GM18508 (cell line): ENCODE results near the gene SORT1.
"Not testable (repeated sequence)": the region's sequence is repeated elsewhere in the genome, so short reads cannot be mapped to it uniquely, and the experiment has no call there.

Experiments used
- ATAC-seq: cut with Tn5 transposase; IDR thresholded peaks from one replicate; pipeline ENCODE4 v1.9.1; 2021; ENCODE audit warnings: moderate number of reproducible peaks; ENCODE audit not compliant: insufficient read depth, unreplicated experiment

Gene SORT1

DNA sequence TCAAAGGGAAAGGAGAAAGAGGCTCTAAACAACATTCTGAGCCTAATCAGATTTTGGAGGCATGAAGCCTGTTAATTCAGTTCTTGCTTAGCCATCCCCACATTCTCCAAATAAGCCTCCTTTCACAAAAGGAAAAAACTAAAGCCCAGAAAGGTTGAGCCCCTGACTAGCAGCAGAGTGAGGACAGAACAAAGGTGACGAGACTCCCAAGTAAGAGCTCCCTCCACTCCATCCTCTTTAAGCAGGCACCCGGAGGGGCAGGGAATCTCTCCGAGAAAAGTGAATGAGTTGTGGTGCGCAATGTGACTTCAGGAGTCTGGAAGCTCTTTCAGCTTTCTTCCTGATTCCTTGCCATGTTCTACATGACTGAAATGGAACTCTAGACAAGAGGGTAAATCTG lies 47.5 kb downstream of the SORT1 start:
- no peak for ATAC-seq

DNA sequence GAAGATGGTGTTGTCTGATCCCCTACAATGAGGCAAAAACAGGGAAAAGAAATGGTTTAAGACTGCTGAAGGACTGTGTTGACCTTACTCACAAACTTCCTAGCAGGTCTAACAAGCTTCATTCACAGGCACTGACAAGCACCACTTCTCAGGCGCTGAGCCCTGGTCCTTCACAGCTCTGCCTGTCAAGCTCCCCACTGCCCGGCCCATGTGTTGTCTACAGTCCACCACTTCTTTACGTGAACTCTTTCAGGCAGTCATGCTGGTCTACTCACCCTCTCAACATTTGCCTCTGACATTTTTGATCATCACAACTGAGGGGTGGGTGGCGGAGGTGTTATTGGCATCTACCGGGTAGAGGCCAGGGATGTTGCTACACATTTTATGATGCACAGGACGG lies 50.2 kb downstream of the SORT1 start:
- no peak for ATAC-seq

DNA sequence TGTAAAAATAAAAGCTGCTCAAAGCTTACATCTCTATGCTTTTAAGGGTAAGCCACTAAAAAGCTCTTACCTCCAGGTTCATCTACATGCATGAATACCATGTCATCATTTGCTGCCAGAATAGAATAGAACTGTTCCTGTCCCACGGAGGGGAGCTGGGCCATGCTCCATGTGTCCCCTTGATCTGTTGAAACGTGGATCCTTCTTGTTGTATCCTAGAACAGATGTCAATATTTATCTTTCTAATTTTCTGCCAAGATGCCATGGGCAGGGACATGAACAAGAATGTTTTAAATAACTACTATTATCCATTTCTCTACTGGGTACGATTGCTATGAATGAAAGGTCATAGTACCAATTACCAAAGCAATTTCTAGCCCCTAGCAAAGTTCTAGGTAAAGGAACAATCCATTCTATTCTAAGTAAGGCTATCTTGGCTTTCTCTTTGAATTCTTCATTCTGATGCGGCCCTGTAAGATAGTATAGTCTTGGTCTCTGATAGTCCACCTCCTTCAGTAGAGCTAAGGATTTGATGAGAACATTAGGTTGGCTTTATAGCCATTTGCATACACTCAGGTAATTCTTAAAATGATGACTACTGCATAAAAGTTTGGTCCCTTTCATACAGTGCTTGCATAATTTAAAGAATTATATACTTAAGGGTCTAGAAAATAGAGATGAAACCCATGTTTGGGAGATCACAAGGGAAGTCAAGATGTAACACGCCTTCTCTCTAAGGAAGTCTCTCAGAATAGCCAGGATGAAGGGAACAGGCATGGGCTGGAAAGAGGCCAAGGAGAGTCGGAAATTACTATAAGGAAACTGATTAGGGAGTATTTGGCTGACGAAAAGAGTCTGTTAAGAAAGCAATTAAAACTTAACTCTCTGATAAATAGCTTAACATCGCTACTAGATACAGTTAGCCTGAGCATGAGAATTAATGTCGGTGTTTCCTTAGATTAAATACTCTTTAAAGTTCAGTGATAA lies 55.5 kb downstream of the SORT1 start:
- ATAC-seq: no peak

DNA sequence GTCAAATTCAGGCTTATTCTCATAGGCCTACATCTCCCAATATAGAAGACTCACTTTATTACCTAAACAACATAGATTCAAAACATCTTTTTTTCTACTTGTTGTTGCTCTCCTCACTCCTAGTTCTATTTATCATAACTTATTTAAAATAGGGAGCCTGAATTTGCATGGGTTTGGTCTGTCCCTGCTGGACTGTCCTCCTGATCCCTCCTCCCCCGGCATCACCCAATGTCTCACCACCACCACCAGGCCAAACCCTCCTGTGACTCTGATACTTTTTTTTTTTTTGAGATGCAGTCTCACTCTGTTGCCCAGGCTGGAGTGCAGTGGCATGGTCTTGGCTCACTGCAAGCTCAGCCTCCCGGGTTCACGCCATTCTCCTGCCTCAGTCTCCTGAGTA lies 59.1 kb downstream of the SORT1 start:
- no peak for ATAC-seq

GRCh38 chr1:109338091-109338490 lies 59.6 kb downstream of the SORT1 start:
- ATAC-seq: no peak

GRCh38 chr1:109335091-109335490 lies 62.6 kb downstream of the SORT1 start:
- no peak for ATAC-seq

DNA sequence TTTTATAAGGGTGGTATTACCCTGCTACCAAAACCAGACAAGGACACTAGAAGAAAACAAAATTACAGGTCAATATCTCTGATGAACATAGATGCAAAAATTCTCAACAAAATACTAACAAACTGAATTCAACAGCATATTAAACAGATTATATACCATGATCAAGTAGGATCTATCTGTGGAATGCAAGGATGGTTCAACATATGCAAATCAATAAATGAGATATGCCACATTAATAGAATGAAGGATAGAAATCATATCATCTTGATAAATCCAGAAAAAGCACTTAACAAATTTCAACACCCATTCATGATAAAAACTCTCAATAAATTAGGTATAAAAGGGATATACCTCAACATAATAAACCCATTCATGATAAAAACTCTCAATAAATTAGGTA lies 66.6 kb downstream of the SORT1 start:
- ATAC-seq: no peak

DNA sequence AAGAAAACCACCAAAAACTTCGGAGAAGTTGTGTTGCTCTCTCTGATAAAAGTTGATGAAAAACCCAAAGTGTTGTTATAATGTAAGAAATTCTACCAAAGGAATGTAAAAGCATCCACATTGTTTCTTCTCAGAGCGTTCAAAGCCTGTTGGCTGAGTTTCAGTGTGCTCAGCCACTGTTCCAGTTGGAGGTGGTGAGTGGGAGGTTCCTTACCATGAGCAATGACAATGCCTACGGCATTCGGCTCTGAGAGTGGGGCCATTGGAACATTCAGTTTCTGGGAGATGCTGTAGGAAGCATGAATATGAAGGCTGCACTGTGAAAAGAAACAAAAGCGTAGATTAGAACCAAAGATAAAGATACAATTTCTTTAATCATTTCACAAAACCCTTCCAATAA lies 70.4 kb downstream of the SORT1 start:
- ATAC-seq: no peak

DNA sequence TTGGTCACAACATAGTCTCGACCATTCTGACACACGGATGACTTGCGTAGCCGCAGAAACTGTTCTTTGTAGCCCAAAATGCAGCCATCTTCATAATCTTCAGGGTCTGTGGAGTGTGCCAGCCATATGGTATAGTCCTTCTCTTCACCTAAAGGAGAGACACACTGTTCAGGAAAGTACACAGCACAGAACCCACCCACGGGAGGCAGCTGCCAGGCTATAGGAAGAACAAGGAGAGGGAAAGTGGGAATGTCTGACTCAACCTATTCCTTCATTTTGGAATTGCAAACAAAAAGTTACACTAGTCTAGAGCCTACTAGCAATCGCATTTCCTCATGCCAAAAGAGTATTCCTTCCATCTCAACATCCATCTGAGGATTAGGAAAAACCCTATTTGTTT lies 74.7 kb downstream of the SORT1 start:
- ATAC-seq: no peak

DNA sequence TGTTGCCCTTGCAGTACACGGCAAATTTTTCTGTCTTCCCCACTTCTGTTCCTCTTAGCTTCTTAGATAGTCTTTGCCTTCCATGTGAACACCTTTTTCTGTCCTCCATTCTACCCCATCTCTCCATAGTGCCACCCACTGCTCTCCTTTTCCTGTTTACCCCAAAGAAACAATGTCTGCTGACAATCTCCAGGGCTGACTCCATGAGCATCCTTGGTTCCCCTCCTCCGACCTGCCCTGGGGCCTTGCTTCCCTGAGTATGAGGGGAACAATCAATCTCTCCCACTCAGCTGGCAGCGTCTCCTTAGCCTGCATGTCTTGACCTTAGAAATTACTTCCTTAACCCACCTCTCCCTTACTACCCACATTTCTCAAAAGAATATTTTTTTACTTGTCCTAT lies 78.6 kb downstream of the SORT1 start:
- no peak for ATAC-seq

DNA sequence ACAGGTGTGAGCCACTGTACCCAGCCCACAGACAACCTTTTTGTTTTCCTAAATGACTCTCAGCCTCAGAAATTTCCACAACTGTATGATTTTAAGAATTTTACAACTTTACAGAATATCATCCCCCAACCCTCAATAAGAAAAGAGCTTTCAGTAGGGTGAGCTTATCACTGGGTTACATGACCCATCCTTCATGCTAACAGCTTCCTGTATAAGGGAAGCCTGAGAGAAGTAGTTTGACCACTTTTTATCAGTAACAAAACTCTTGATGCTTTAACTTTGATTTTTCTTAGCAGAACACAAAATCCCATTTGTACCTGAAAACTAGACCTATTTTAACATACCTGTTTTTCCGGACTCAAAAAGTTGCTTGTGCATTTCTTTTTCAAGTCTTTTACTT lies 81.2 kb downstream of the SORT1 start:
- no peak for ATAC-seq

DNA sequence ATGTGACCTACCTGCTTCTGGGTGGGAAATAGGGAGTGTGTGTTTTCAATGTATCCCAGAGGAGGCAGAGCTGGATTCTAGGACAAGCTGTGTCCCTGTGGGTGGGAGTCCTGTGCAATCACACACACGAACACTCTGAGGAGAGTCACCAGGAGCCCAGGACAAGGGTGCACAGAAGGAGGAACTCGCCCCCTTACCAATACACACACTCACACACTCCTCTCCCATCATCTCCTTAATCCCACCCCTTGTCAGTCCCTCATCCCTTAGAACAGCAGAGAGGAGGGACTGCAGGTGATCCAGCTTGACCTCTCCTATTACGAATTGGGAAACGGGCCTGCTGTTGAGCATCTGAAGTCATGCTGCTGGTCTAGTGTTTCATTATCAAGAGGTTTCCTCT lies 82.4 kb downstream of the SORT1 start:
- ATAC-seq: no peak

- no peak for ATAC-seq
Observed at GRCh38 chr1:109314795-109315194, 82.9 kb downstream of the SORT1 start.

DNA sequence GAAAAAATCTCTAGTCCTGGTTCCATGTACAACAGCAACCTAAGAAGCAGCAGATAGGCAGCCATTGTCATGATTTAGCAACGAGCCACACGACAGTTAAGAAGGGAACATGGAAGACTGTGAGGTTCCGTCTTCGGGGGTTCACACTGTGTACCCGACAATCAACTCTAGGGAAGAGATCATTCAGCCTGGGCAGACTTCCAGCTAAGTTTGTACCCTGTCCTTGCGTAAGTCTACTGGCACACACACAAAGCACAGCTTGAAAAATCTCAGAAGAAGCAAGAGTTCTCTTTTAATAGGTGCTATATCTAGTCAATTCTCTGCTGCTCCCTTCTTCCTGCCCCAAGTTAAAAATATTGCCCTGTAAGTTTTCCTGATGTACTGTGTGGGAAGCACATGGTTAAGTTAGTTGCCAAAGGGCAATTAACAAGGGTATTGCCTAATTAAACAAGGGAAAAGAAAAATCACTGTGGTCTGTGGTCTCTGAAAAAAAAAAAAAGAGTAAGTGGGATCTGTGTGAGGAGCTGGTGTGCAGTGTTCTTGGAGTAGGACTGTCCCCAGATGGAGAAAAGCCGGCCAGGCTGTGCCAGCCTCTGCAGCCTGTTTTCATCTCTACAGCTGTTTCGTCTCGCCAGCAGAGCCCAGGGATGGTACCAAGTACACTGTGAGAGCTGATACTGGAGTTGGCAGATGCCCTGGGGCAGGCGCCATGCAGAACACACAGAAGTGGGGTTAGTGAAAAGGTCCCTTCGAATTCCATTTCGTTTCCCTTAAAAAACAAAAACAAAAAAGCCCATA lies 84.5 kb downstream of the SORT1 start:
- no peak for ATAC-seq

- ATAC-seq: no peak
Observed at GRCh38 chr1:109312246-109312645, 85.5 kb downstream of the SORT1 start.

- ATAC-seq: no peak
Observed at GRCh38 chr1:109309347-109309746, 88.4 kb downstream of the SORT1 start.

GRCh38 chr1:109307274-109308021 lies 90.3 kb downstream of the SORT1 start:
- no peak for ATAC-seq

DNA sequence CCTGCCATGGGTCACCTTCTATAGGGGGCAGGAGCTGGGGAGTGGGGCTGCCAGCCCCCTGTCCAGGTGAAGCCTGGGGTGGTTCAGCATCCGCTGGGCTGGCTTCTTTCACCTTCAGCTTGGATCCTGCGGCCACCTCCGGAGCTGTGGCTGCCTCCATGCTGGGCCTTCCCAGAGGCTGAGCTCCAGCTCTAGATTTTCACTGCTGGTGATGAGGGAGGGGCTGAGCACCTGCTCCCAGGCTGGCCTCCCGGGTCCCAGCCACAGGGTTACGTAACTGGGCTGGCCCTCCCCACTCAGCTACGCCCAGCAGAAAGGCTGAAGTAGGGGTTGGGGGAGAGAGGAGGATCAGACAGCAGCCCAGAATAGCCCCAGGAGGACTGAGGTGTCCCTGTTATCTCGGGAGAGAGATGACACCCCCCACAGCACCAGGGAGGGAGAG lies 90.9 kb downstream of the SORT1 start, which contains the start of gene MYBPHL:
Gene MYBPHL (minus strand): TSS at position 180 of the 442 bp plus-strand sequence. CDS start 20 bp downstream, at position 160.
- no peak for ATAC-seq

- ATAC-seq: not testable (repeated sequence)
Observed at GRCh38 chr1:109305991-109306390, 91.7 kb downstream of the SORT1 start.

GRCh38 chr1:109304226-109304920 lies 93.3 kb downstream of the SORT1 start:
- ATAC-seq: no peak
